ENCODE results near the gene GNG14.
"Not testable (repeated sequence)": the region's sequence is repeated elsewhere in the genome, so short reads cannot be mapped to it uniquely, and the experiment has no call there.

GNG14 gene

GRCh38 chr19:12696366-12697335 lies 8.9 kb downstream of the GNG14 start, which contains the start of gene FBXW9:
Gene FBXW9, minus strand, starts transcription at chr19:12696631. Its CDS starts 50 bp downstream, at chr19:12696581.
- DNase-seq = peak; percentile 90

- DNase-seq = not testable (repeated sequence)
Observed at GRCh38 chr19:12697425-12697824, 9.6 kb downstream of the GNG14 start.

GRCh38 chr19:12698138-12698537 lies 10.3 kb downstream of the GNG14 start:
- no peak for DNase-seq

GRCh38 chr19:12701596-12702282 lies 13.9 kb downstream of the GNG14 start:
- no peak for DNase-seq

- DNase-seq = peak; percentile 16
Observed at GRCh38 chr19:12703046-12703445, 15.2 kb downstream of the GNG14 start.

GRCh38 chr19:12705169-12705568 lies 17.4 kb downstream of the GNG14 start:
- no peak for DNase-seq

- DNase-seq = no peak
Observed at GRCh38 chr19:12705654-12706331, 18.0 kb downstream of the GNG14 start.

GRCh38 chr19:12706332-12706718 lies 18.5 kb downstream of the GNG14 start:
- no peak for DNase-seq

- DNase-seq = no peak
Observed at GRCh38 chr19:12708641-12709040, 20.8 kb downstream of the GNG14 start.

GRCh38 chr19:12711187-12711586 lies 23.4 kb downstream of the GNG14 start:
- DNase-seq = no peak

- DNase-seq = not testable (repeated sequence)
Observed at GRCh38 chr19:12712077-12712476, 24.3 kb downstream of the GNG14 start.

- not testable (repeated sequence) for DNase-seq
Observed at GRCh38 chr19:12713304-12713703, 25.5 kb downstream of the GNG14 start.

GRCh38 chr19:12715102-12715501 lies 27.3 kb downstream of the GNG14 start:
- no peak for DNase-seq

GRCh38 chr19:12715929-12716328 lies 28.1 kb downstream of the GNG14 start:
- no peak for DNase-seq

GRCh38 chr19:12720296-12720695 lies 32.5 kb downstream of the GNG14 start:
- no peak for DNase-seq

- DNase-seq = no peak
Observed at GRCh38 chr19:12720851-12721655, 33.3 kb downstream of the GNG14 start.

GRCh38 chr19:12721656-12722565 lies 34.1 kb downstream of the GNG14 start:
- DNase-seq = peak; percentile 34

- peak; percentile 94 for DNase-seq
Observed at GRCh38 chr19:12722566-12723380, 35.0 kb downstream of the GNG14 start.

- DNase-seq = peak; percentile 36
Observed at GRCh38 chr19:12723381-12723640, 35.5 kb downstream of the GNG14 start.

GRCh38 chr19:12723641-12724426 lies 36.0 kb downstream of the GNG14 start, which contains the start of gene TNPO2:
Gene TNPO2, minus strand, starts transcription at chr19:12723932. Its CDS starts 2,955 bp downstream, at chr19:12720977.
- DNase-seq = peak; percentile 65

All from NCI-H510A treated with DMSO at 0.1 percent for 48 hours (cell line).